PC-3 (cell line): Measurements from ENCODE around the gene SNRNP200. TPM values are rescaled to one million over a fixed set of nuclear protein-coding genes. Genes with fewer than 3 reads are reported as not detected.
A peak's percentile ranks its signal among the peaks of the same experiment; 100 is the strongest.

Source experiments
- ATAC-seq: fragments of 200-7000 bp; cut with Tn5 transposase; 2 replicates; pipeline ENCODE4 v1.9.1; 2020; ENCODE audit warnings: mild to moderate bottlenecking, moderate library complexity
- BruUV-seq: library from RNA; stranded (reverse); fragments of 400-500 nt; replicated peaks from 2 replicates; lab custom pipeline; 2021; lab: Mats Ljungman, UMichigan
- CTCF ChIA-PET: fragments of 300-600 bp; sonication (Branson Sonifier 250); formaldehyde crosslinking; loops from one replicate; lab custom pipeline; 2022; ENCODE audit warnings: antibody characterized with exemption; lab: Charles Lee
- POLR2A ChIA-PET: fragments of 300-600 bp; sonication (Branson Sonifier 250); formaldehyde crosslinking; loops from one replicate; lab custom pipeline; 2022; ENCODE audit warnings: antibody characterized with exemption; ENCODE audit not compliant: unreplicated experiment; lab: Charles Lee
- DNase-seq: peaks from one replicate; pipeline ENCODE4 v3.0.0-alpha.2; 2015
- H2AFZ ChIP-seq: fragments of 300-600 bp; sonication (generic); 2 replicates; pipeline ENCODE4 v1.6.0; 2016; ENCODE audit warnings: antibody characterized with exemption, low read length
- H3F3A ChIP-seq: fragments of 300-600 bp; sonication (generic); one replicate; pipeline ENCODE4 v1.6.0; 2017; ENCODE audit warnings: antibody characterized with exemption, low read length, control low read depth, mild to moderate bottlenecking; ENCODE audit not compliant: unreplicated experiment
- H3K27ac ChIP-seq: fragments of 300-600 bp; sonication (generic); 2 replicates; pipeline ENCODE4 v1.5.1; 2016; ENCODE audit warnings: mild to moderate bottlenecking, low read length
- H3K27me3 ChIP-seq: fragments of 300-600 bp; sonication (generic); 2 replicates; pipeline ENCODE4 v1.6.1; 2016; ENCODE audit warnings: low read length, mixed read lengths
- H3K36me3 ChIP-seq: fragments of 300-600 bp; sonication (generic); 2 replicates; pipeline ENCODE4 v1.6.1; 2016; ENCODE audit warnings: low read depth, mixed run types, low read length, mixed read lengths
- H3K4me1 ChIP-seq: fragments of 300-600 bp; sonication (generic); 2 replicates; pipeline ENCODE4 v1.5.1; 2016; ENCODE audit warnings: low read length; ENCODE audit not compliant: insufficient read depth
- H3K4me2 ChIP-seq: fragments of 300-600 bp; sonication (generic); 2 replicates; pipeline ENCODE4 v1.6.0; 2016; ENCODE audit warnings: low read length
- H3K4me3 ChIP-seq: fragments of 300-600 bp; sonication (generic); 2 replicates; pipeline ENCODE4 v1.5.1; 2016; ENCODE audit warnings: mild to moderate bottlenecking, low read length, mixed read lengths
- H3K79me2 ChIP-seq: fragments of 300-600 bp; sonication (generic); 2 replicates; pipeline ENCODE4 v1.6.1; 2017; ENCODE audit warnings: low read length, mixed read lengths
- H3K9ac ChIP-seq: fragments of 300-600 bp; sonication (generic); 2 replicates; pipeline ENCODE4 v1.6.0; 2016; ENCODE audit warnings: mild to moderate bottlenecking, low read length
- H3K9me2 ChIP-seq: fragments of 300-600 bp; sonication (generic); replicated peaks from 2 replicates; pipeline ENCODE4 v1.6.1; 2016; ENCODE audit warnings: mixed run types, low read length, mixed read lengths
- H3K9me3 ChIP-seq: fragments of 300-600 bp; sonication (generic); 2 replicates; pipeline ENCODE4 v1.6.1; 2016; ENCODE audit warnings: low read length, mixed read lengths
- H4K20me1 ChIP-seq: fragments of 300-600 bp; sonication (generic); 2 replicates; pipeline ENCODE4 v1.6.1; 2016; ENCODE audit warnings: low read length, mixed read lengths
- EZH2 ChIP-seq: fragments of 300-600 bp; sonication (generic); IDR thresholded peaks from one replicate; pipeline ENCODE4 v1.6.1; 2017; ENCODE audit warnings: antibody characterized with exemption, mild to moderate bottlenecking, low read length; ENCODE audit not compliant: unreplicated experiment
- EZH2phosphoT487 ChIP-seq: fragments of 300-600 bp; sonication (generic); IDR thresholded peaks from 2 replicates; pipeline ENCODE4 v1.6.1; 2018; ENCODE audit warnings: mild to moderate bottlenecking, antibody characterized with exemption, low read length, borderline replicate concordance
- intact Hi-C: fragments of 100-400 bp; cut with micrococcal nuclease; formaldehyde crosslinking; loops from 2 replicates; pipeline ENCODE4 v1.9.0; 2023
- total RNA-seq: library from RNA; depleted of rRNA; stranded (reverse); fragments of >200 nt; gene quantifications from 2 replicates; pipeline ENCODE4 v1.2.3, GENCODE V29; 2014
- TF ChIP-seq, protein P1 (sequence below): fragments of 300-600 bp; sonication (generic); conservative IDR thresholded peaks from 2 replicates; pipeline ENCODE4 v1.5.1; 2017; ENCODE audit warnings: antibody characterized with exemption, low read depth, mild to moderate bottlenecking, low read length

Gene SNRNP200
- total RNA-seq, 1 experiment from 2014 or later: 77.8 TPM

- Histone ChIP-seq H3F3A (peaks cover 5% of the 10 kb centered on the region), H3K79me2 (peaks cover 74% of the 10 kb centered on the region), H2AFZ (no peak overlapping the region), H3K4me1 (peaks cover 43% of the 10 kb centered on the region), H4K20me1 (peaks cover 34% of the 10 kb centered on the region), H3K27ac (peak overlapping the region; percentile 70), H3K4me3 (no peak overlapping the region), H3K9me2 (no peaks in the 10 kb centered on the region), H3K9ac (no peak overlapping the region), H3K27me3 (no peaks in the 10 kb centered on the region), H3K4me2 (peak overlapping the region; percentile 46), H3K36me3 (no peaks in the 10 kb centered on the region; the same call in 1 of the 2 replicates), H3K9me3 (no peaks in the 10 kb centered on the region)
- intact Hi-C loops: loop anchor here (2.0 to 10.0 kb wide), 2 partner anchors 52 to 266 kb away; partner anchors contain the start of genes ANKRD36C and STARD7
- ChIA-PET CTCF (interaction anchor here (1.0 kb wide), 1 partner anchor 268 kb away, joined by 3 read pairs; no protein-coding TSS in a partner anchor), POLR2A (no interaction called here)
- peak; percentile 91 for DNase-seq
- TF ChIP-seq, protein P1, sequence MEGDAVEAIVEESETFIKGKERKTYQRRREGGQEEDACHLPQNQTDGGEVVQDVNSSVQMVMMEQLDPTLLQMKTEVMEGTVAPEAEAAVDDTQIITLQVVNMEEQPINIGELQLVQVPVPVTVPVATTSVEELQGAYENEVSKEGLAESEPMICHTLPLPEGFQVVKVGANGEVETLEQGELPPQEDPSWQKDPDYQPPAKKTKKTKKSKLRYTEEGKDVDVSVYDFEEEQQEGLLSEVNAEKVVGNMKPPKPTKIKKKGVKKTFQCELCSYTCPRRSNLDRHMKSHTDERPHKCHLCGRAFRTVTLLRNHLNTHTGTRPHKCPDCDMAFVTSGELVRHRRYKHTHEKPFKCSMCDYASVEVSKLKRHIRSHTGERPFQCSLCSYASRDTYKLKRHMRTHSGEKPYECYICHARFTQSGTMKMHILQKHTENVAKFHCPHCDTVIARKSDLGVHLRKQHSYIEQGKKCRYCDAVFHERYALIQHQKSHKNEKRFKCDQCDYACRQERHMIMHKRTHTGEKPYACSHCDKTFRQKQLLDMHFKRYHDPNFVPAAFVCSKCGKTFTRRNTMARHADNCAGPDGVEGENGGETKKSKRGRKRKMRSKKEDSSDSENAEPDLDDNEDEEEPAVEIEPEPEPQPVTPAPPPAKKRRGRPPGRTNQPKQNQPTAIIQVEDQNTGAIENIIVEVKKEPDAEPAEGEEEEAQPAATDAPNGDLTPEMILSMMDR: peak; percentile 75
- TF ChIP-seq EZH2: no peak
- no TSS peak for BruUV-seq
- ATAC-seq: peak; percentile 85
These were observed 44.7 kb downstream of the SNRNP200 start for GRCh38 chr2:96260387-96261260.

DNA sequence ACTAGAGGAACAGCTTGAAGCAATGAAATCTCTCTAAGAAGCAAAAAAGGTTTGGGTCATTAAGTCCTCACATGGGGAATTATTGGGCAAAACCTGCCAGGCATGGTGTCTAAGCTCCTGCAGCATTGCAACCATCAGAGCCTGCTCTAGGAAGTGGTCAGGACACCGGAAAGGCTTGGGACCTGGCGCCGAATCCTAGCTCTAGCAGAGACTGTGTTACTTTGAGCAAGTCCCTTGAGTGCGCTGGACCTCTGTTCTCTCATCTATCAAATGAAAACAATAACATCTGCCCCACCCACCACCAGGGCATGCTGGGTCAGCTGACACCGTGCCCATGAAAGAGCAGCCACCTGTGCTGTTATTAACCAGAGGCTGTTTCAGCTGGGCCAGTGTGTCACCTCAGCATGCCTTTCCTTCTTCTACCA lies 45.8 kb downstream of the SNRNP200 start:
- BruUV-seq: no TSS peak
- intact Hi-C loops: no loop called here
- H4K20me1 ChIP-seq: peaks cover 32% of the 10 kb centered on the region
- H3K4me1 ChIP-seq: peaks cover 40% of the 10 kb centered on the region
- H3K9me2 ChIP-seq: no peaks in the 10 kb centered on the region
- no peak overlapping the region for H3K27ac ChIP-seq
- H2AFZ ChIP-seq: no peak overlapping the region
- CTCF ChIA-PET: interaction anchor here (0.6 kb wide), 1 partner anchor 55 kb away, joined by 9 read pairs; no protein-coding TSS in a partner anchor
- H3K27me3 ChIP-seq: no peaks in the 10 kb centered on the region
- no peak overlapping the region for H3K9ac ChIP-seq
- peaks cover 63% of the 10 kb centered on the region for H3K79me2 ChIP-seq
- TF ChIP-seq, protein P1: no peak
- TF ChIP-seq EZH2phosphoT487: no peak
- no peak overlapping the region for H3K4me2 ChIP-seq
- peaks cover 5% of the 10 kb centered on the region for H3F3A ChIP-seq
- no peak for ATAC-seq
- POLR2A ChIA-PET: no interaction called here
- no peak for DNase-seq
- H3K4me3 ChIP-seq: no peak overlapping the region
- no peaks in the 10 kb centered on the region; the same call in 1 of the 2 replicates for H3K36me3 ChIP-seq
- H3K9me3 ChIP-seq: no peaks in the 10 kb centered on the region
